HG03558 (cell line): ENCODE results near the gene APOA1.
"Not testable (repeated sequence)": the region's sequence is repeated elsewhere in the genome, so short reads cannot be mapped to it uniquely, and the experiment has no call there.

ENCODE experiments used
- ATAC-seq: cut with Tn5 transposase; IDR thresholded peaks from one replicate; pipeline ENCODE4 v1.9.1; 2021; ENCODE audit warnings: moderate number of reproducible peaks; ENCODE audit not compliant: unreplicated experiment; ENCODE audit errors: extremely low read depth

The APOA1 gene

DNA sequence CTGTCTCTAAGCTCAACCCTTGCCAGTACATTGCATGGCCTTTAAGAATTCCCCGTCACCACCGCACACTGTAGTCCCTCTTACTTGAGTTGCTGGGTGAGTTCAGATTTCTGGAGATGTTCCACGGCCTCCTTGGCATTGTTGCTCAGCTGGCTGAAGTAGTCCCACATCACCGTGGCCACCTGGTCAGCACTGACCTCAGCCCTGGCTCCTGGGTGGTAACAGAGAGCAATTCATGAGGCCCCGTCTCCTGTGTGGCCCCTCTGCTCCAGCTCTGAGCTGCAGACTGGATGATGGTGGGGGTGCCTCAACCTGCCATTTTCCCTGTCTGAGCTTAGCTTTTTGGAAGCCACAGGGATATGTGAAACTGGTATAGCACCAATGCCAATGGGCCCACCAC lies 14.8 kb downstream of the APOA1 start:
- no peak for ATAC-seq

GRCh38 chr11:116821050-116821918 lies 16.1 kb downstream of the APOA1 start:
- no peak for ATAC-seq

DNA sequence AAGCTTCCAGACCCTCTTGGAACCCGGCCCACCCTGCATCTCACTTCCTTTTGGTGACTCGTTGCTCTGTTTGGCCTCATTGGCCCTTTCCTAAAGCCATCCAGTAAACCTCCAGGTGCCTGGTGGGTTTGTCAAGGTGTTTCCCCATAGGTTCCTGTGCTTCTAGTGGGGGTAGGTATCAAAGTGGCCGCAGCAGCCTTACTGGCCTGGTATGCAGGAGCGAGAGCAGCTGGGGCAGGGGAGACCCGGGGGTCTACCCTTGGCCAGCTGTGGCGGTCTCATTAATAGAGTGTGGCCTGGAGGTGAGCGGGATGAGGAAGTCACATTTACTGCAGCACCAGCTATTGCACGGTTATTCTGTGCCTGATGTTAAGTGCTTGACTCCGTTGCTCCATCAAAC lies 18.4 kb downstream of the APOA1 start:
- ATAC-seq = no peak

DNA sequence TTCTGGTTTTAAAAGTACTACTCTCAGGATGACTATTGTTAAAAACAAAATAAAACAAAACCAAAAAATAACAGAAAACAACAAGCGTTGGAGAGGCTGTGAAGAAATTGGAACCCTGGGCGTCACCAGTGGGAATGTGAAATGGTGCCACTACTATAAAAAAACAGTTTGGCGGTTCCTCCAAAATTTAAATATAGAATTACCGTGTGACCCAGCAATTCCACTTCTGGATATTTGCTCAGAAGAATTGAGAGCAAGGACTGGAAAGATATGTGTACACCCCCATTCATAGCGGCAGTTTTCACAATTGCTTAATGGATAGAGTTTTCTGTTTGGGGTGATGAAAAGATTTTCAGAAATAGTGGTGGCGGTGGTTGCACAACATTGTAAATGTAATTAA lies 22.9 kb downstream of the APOA1 start:
- ATAC-seq = no peak

- no peak for ATAC-seq
These were observed 23.5 kb downstream of the APOA1 start for GRCh38 chr11:116813781-116814471.

DNA sequence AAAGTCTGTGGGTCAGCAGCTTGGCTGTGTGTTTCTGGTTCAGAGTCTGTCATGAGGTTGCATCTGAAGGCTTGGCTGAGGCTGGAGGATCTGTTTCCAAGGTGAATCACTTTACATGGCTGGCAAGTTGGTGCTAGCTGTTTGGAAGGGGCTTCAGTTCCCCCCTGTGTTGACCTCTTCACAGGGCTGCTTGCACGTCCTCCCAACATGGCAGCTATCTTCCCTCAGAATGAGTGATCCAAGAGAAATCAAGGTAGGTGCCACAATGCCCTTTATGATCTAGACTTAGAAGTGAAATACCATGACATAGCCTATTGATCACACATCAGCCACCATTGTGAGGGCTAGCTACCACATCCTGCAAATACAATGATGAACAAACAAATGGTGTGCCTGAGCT lies 24.3 kb downstream of the APOA1 start:
- no peak for ATAC-seq

GRCh38 chr11:116812109-116812508 lies 25.3 kb downstream of the APOA1 start:
- ATAC-seq = no peak

- ATAC-seq = no peak
These were observed 26.2 kb downstream of the APOA1 start for GRCh38 chr11:116811194-116811593.

- ATAC-seq = no peak
These were observed 28.9 kb downstream of the APOA1 start for GRCh38 chr11:116808262-116809175.

DNA sequence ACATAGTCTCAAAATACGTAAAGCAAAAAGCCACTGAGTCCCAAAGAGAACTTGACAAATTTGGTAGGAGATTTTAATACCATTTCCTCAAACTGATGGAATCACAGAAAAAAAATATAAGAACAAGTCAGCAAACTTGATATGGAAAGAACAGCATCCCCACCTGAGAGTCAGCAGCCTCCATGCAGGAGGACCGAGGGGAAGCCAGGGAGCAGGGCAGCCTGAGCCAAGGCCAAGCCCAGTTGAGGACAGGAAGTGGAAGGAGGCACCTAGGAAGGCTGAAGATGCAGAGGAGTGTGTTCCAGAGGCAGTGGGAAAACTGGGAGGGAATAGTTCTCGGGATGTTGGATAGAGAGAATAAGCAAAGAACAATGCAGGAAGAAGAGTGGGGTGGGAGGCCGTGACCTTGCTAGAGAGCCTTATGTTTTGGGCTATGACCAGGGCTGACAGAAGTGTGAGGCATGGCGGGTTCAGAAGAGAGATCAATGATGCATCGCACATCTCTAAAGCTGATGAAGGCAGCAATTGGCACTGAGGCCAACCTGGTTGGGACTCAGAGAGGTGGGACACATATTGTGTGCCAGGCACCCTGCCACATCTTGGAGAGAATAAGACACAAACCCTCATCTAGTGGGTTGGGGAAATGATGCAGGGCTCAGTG lies 29.7 kb downstream of the APOA1 start:
- no peak for ATAC-seq

GRCh38 chr11:116804001-116804400 lies 33.4 kb downstream of the APOA1 start:
- ATAC-seq = no peak

DNA sequence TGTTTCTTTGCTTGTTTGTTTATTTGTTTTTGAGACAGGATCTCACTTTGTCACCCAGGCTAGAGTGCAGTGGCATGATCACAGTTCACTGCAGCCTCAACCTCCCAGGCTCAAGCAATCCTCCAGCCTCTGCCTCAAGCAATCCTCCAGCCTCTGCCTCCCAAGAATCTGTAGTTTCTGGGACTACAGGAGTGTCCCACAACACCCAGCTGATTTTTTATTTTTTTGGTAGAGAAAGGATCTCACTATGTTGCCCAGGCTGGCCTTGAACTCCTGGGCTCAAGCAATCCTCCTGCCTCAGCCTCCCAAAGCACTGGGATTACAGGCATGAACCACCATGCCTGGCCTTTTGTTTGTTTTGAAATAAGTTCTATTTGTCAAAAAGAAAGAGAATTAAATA lies 35.8 kb downstream of the APOA1 start:
- ATAC-seq = not testable (repeated sequence)

- ATAC-seq = no peak
These were observed 36.8 kb downstream of the APOA1 start for GRCh38 chr11:116800610-116801009.

DNA sequence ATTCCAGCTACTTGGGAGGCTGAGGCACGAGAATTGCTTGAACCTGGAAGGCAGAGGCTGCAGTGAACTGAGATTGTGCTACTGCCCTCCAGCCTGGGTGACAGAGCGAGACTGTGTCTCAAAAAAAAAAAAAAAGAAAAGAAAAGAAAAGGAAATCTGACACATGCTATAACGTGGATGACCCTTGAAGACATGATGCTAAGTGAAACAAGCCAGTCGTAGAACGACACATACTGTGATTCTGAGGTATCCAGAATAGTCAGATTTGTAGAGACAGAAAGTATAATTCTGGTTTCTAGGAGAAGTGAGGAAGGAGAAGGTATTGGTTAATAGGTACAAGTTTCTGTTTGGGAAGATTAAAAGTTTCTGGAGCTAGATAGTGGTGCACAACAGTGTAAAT lies 39.1 kb downstream of the APOA1 start:
- ATAC-seq = no peak

DNA sequence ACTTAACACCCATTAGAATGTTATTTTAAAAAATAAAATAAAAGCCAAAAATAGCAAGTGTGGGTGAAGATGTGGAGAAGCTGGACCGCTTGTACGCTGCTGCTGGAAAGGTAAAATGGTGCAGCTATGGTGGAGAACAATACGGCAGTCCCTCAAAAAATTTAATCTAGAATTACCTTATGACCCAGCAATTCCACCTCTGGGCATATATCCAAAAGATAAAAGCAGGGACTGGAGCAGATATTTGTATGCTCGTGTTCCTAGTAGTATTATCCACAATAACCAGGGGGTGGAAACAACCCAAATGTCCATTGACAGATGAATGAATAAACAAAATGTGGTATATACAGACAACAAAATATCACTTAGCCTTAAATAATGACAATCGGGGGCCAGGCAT lies 39.6 kb downstream of the APOA1 start:
- ATAC-seq = no peak

GRCh38 chr11:116796548-116796947 lies 40.9 kb downstream of the APOA1 start:
- no peak for ATAC-seq

DNA sequence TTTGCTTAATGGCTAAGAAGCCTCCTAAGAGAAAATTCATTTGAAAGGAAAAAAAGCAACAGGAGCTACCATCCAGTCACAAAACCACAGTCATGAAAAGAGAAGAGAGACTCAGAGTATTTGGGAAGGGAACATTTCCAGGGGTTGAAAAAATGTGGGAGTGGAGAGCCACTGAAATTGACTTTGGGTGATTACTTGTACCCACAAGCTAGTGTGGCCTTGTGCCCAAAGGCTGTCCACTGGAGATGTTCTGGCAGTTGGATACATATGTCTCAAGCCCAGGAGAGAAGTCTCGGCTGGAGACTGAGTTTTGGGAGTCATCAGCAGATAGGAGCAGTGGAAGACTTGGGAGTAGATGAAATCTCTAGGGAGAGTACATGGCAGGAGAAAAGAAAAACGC lies 42.6 kb downstream of the APOA1 start:
- no peak for ATAC-seq

GRCh38 chr11:116793772-116794097 lies 43.7 kb downstream of the APOA1 start:
- ATAC-seq = no peak

GRCh38 chr11:116792869-116793771 lies 44.3 kb downstream of the APOA1 start:
- ATAC-seq = no peak
